ENCODE data around the gene PLXNA4.

DNA sequence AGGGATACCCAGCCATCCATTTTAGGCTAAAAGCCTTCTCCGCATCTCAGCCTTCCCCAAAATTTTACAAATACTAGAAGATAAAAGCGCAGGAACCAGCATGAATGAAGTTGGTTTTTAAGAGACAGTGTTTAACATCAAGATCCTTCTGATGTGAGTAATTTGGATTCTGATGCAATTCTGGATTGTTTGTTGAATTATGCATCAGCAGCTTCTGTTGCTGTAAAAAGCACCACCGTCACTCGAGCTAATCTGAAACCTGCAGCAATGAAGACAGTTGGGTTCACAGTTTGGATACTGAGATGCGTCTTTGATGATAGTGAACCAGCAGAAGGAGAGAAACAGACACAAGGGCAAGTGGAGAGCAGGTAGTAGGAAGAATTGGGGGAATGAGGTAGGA is 179.2 kb downstream of the PLXNA4 start:
- TF ChIP-seq POLR2AphosphoS5 (IDR thresholded peaks at IDR 0.05; ENCODE audit: low read depth, low read length) (no peak), TAF1 (IDR thresholded peaks at IDR 0.05; ENCODE audit: borderline replicate concordance, low read depth, low read length) (no peak), POLR2A (IDR thresholded peaks at IDR 0.05; ENCODE audit: low read depth, low read length) (no peak)

Measured in GM12892 (cell line).